Activated naive CD8-positive, alpha-beta T cell treated with anti-CD3 and anti-CD28 coated beads, Interleukin-2, amount 10 ng/mL, durations not matched to agents 7 days and 5 days (primary cell): ENCODE measurements around the gene ZFP57. TPM values are rescaled to one million over a fixed set of nuclear protein-coding genes. Genes with fewer than 3 reads are reported as not detected.

Experiments used
- ATAC-seq: fragments of 150-1000 bp; cut with Tn5 transposase; one replicate; pipeline ENCODE4 v1.10.0; 2021; ENCODE audit warnings: low read depth, moderate library complexity
- POLR2A ChIA-PET: fragments of 350-600 bp; sonication (Branson Sonifier 250); formaldehyde crosslinking; loops from one replicate; lab custom pipeline; 2021; ENCODE audit warnings: antibody characterized with exemption; lab: Charles Lee
- DNase-seq: peaks from one replicate; pipeline ENCODE4 v3.0.0; 2021
- H3K27ac Mint-ChIP-seq: one replicate; pipeline ENCODE4 v1.8.0; 2022; ENCODE audit warnings: mild to moderate bottlenecking, mixed read lengths
- H3K27me3 Mint-ChIP-seq: one replicate; pipeline ENCODE4 v1.8.0; 2022; ENCODE audit warnings: mild to moderate bottlenecking, moderate library complexity, mixed read lengths
- H3K36me3 Mint-ChIP-seq: one replicate; pipeline ENCODE4 v1.8.0; 2021; ENCODE audit warnings: mild to moderate bottlenecking, mixed read lengths
- H3K4me1 Mint-ChIP-seq: one replicate; pipeline ENCODE4 v1.8.0; 2021; ENCODE audit warnings: mixed read lengths
- H3K4me3 Mint-ChIP-seq: one replicate; pipeline ENCODE4 v1.8.0; 2022; ENCODE audit warnings: mild to moderate bottlenecking, moderate library complexity, mixed read lengths
- H3K9me3 Mint-ChIP-seq: one replicate; pipeline ENCODE4 v1.8.0; 2021; ENCODE audit warnings: mixed read lengths
- total RNA-seq, 2 experiments: library from RNA; stranded (reverse); gene quantifications; one replicate each; pipeline ENCODE4 v1.2.3, GENCODE V29; 2021

The ZFP57 gene
- 10 to 100 TPM; 12.3 to 13.5 TPM for total RNA-seq

DNA sequence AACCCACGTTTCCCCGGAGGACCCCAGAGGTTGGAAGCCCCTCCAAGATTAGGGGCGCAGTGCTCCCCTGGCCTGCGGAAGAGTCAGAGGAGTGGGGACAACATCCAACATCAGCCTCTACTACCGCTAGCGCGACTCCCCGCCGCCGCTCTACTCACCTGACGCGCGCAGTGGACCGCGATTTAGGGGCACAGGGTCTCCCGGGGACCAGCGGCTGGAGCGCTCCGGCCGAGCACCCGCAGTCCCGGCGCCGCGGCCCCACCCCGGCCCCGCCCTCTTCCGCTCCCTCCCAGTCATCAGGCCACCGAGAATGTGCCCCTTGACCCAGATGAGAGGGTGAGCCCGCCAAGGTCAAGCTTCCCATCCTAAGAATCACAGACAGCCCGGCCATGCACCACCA, at the start of gene ZFP57:
TSS of gene ZFP57 (minus strand) at position 249 of the 400 bp plus-strand sequence. CDS start 4,149 bp downstream, outside the sequence.
- Mint-ChIP-seq H3K4me3 (peak within 1 kb of the TSS; percentile 91), H3K27me3 (no peaks in the 10 kb centered on the region), H3K4me1 (peaks cover 36% of the 10 kb centered on the region), H3K36me3 (peaks cover 2% of the 10 kb centered on the region), H3K9me3 (no peaks in the 10 kb centered on the region), H3K27ac (peak within 1 kb of the TSS; percentile 72)
- POLR2A ChIA-PET = interaction anchor here (0.7 to 1.7 kb wide), 3 partner anchors 28 to 84 kb away, joined by 3 to 4 read pairs (median 4); no protein-coding TSS in a partner anchor
- DNase-seq (peak; percentile 54), ATAC-seq (peak; percentile 15)

DNA sequence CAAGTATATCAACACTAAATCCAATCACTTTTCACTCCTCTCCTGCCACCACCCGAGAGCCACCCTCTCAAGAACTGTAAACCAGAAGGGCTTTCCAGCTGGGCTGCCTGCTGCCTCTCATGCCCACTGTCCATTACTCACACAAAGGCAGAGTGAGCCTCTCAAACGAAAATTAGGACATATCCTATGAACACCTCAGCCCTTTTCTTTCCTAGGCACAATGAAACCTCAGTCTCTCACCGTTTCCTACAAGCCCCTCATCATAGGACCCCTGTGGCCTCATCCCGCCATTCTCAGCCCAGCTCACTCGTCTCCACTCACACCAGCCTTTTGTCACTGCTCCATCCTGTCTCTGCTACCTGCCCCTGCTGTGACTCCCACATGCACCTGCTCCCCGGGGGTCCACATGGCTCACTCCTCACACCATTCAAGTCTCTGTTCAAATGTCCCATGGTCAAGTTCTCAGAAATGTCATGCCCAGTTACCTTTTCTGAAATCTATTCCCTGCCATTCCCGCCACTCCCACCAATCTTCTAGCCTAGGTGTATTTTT, 49.7 kb upstream of the ZFP57 start:
- no peak overlapping the region for H3K4me3 Mint-ChIP-seq

DNA sequence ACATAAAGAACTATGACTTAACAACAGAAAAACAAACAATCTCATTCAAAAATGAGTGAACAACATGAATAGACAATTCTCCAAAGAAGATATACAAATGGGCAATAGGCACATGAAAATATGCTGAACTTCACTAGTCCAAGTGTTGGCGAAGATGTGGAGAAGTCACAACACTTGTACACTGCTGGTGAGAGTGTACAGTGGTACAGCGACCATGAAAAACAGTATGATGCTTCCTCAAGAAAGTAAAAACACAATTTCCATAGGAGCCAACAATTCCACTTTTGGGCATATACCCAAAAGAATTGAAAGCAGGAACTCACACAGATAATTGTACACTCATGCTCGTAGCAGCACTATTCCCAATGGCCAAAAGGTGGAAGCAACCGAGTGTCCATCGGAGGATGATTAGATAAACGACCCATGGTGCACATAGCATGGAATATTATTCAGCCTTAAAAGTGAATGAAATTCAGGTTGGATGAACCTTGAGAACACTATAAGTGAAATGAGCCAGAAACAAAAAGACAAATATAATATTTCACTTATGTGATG, 48.9 kb upstream of the ZFP57 start:
- Mint-ChIP-seq H3K36me3 (peaks cover 40% of the 10 kb centered on the region), H3K4me3 (no peak overlapping the region)

More for the DNA sequence above, 49.7 kb upstream of the ZFP57 start:
- H3K9me3 Mint-ChIP-seq = no peaks in the 10 kb centered on the region
- ATAC-seq = no peak
- peak overlapping the region; percentile 14 for H3K27ac Mint-ChIP-seq
- peaks cover 37% of the 10 kb centered on the region for H3K36me3 Mint-ChIP-seq
- POLR2A ChIA-PET = interaction anchor here (1.3 kb wide), 2 partner anchors 22 kb away, joined by 3 to 4 read pairs; no protein-coding TSS in a partner anchor
- peaks cover 40% of the 10 kb centered on the region for H3K4me1 Mint-ChIP-seq
- no peak for DNase-seq
- no peaks in the 10 kb centered on the region for H3K27me3 Mint-ChIP-seq

DNA sequence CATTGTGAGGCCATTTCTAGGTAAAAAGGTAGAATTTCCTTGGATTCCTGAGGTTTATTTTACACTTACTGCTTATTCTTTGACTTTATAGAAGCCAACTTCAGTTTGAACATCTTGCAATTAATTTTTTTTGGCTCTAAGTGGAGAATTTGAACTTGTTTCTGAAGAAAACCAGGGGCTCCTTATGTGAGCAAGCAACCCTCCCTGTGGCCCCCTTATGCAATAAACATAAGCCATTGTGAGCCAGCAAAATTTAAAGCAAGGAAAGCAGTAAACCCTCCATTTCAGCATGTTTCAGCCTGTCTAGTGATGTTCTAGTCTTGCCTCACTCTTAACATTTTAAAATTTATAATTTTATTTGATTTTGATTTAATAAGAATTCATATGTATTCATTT, 47.9 kb upstream of the ZFP57 start:
- POLR2A ChIA-PET = interaction anchor here (2.1 kb wide), 1 partner anchor 21 kb away, joined by 7 read pairs; no protein-coding TSS in a partner anchor
- Mint-ChIP-seq H3K27me3 (no peaks in the 10 kb centered on the region), H3K36me3 (peaks cover 48% of the 10 kb centered on the region), H3K27ac (no peak overlapping the region), H3K9me3 (no peaks in the 10 kb centered on the region), H3K4me1 (peaks cover 38% of the 10 kb centered on the region), H3K4me3 (no peak overlapping the region)
- no peak for ATAC-seq
- DNase-seq = no peak

More for the DNA sequence above, 48.9 kb upstream of the ZFP57 start:
- POLR2A ChIA-PET = interaction anchor here (1.3 kb wide), 1 partner anchor 21 kb away, joined by 4 read pairs; no protein-coding TSS in a partner anchor
- Mint-ChIP-seq H3K4me1 (peaks cover 46% of the 10 kb centered on the region), H3K27me3 (no peaks in the 10 kb centered on the region), H3K9me3 (no peaks in the 10 kb centered on the region), H3K27ac (no peak overlapping the region)
- DNase-seq = no peak
- no peak for ATAC-seq

DNA sequence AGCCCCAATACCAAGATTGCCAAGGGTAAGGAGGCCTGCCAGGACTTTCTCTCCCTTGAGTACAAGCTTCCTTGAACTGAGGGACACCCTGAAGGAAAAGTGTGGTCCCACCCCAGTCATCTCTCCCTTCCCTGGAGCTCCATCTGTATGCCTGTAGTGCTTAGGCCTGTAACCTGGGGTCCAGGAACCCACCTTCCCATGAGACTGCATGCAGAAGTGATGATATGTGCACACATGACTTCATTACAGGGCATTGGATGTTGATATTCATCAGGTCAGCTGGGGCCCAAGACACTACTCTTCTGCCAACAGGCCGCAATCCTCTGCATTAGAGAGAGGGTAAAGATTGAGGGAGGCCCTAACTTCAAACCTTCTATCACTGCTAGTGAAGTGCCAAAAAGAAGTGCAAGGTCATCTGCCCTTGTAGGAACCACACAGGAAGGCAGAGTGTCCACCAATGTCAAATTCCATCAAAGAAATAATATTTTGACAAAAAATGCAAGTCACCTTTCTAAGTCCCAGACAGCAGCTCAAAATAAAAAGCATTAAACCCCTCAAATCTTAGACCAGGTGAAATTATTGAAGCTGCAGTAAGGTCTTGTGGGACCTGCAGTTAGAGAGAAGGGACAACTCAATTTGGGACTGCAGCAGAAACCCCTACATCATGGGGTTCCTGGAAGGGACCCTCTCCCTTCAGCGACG, 47.4 kb upstream of the ZFP57 start:
- ATAC-seq (no peak), DNase-seq (no peak)
- Mint-ChIP-seq H3K27ac (peak overlapping the region; percentile 57), H3K36me3 (peaks cover 48% of the 10 kb centered on the region), H3K27me3 (no peaks in the 10 kb centered on the region), H3K9me3 (no peaks in the 10 kb centered on the region), H3K4me1 (peaks cover 37% of the 10 kb centered on the region), H3K4me3 (no peak overlapping the region)
- POLR2A ChIA-PET = interaction anchor here (1.2 to 3.2 kb wide), 5 partner anchors 16 to 24 kb away, joined by 3 to 17 read pairs (median 7); no protein-coding TSS in a partner anchor

DNA sequence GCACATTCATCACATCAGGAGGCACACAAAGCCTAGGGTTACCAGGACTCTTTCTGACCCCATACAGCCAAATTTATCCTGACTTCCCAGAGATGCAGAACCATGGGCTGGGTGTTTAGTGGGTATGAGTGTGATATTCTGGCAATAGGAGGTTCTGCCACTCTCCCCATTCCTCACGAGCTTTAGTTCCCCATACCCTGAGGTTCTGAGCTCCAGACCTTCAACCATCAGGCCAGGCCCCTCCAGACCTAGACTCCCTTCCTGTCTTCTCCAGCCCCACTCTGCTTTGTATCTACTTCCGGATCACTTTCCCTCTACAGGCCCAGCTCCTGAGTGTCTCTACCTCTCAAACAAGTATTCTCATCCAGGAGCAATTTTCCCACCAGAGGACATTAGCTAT, 46.7 kb upstream of the ZFP57 start:
- peaks cover 37% of the 10 kb centered on the region for H3K4me1 Mint-ChIP-seq
- H3K4me3 Mint-ChIP-seq = no peak overlapping the region
- H3K27me3 Mint-ChIP-seq = no peaks in the 10 kb centered on the region
- H3K9me3 Mint-ChIP-seq = no peaks in the 10 kb centered on the region
- ATAC-seq (no peak), DNase-seq (no peak)
- peaks cover 48% of the 10 kb centered on the region for H3K36me3 Mint-ChIP-seq
- H3K27ac Mint-ChIP-seq = peak overlapping the region; percentile 43
- POLR2A ChIA-PET = interaction anchor here (1.2 to 3.2 kb wide), 5 partner anchors 16 to 25 kb away, joined by 3 to 17 read pairs (median 7); no protein-coding TSS in a partner anchor

DNA sequence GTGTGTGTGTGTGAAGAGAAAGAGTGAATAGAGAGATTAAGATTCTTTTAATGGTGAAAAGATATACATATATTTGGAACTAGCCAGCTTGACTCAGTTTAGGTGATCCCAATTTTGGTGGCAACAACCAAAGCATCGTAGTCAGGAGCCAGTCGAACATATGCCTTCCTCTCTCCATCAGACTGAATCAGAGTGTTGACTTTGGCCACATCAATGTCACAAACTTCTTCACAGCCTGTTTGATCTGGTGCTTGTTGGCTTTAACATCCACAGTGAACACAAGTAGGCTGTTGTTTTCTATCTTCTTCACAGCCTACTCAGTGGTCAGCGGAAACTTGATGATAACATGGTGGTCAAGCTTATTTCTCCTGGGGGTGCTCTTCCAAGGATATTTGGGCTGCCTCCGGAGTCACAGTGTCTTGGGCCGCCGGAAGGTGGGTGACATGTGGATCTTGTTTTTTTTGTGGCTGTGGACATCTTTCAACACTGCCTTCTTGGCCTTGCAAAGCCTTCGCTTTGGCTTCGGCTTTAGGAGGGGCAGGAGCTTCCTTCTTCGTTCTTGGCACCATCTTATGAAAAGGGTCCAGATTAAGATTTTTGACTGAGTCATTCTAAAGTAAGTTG, 45.7 kb upstream of the ZFP57 start:
- H3K27ac Mint-ChIP-seq = peak overlapping the region; percentile 12
- peaks cover 46% of the 10 kb centered on the region for H3K36me3 Mint-ChIP-seq
- ATAC-seq = no peak
- DNase-seq = no peak
- peak overlapping the region; percentile 49 for H3K4me3 Mint-ChIP-seq
- H3K9me3 Mint-ChIP-seq = no peaks in the 10 kb centered on the region
- POLR2A ChIA-PET = interaction anchor here (1.2 to 3.2 kb wide), 3 partner anchors 9 to 26 kb away, joined by 4 to 17 read pairs (median 8); no protein-coding TSS in a partner anchor
- H3K4me1 Mint-ChIP-seq = peaks cover 43% of the 10 kb centered on the region
- H3K27me3 Mint-ChIP-seq = no peaks in the 10 kb centered on the region

DNA sequence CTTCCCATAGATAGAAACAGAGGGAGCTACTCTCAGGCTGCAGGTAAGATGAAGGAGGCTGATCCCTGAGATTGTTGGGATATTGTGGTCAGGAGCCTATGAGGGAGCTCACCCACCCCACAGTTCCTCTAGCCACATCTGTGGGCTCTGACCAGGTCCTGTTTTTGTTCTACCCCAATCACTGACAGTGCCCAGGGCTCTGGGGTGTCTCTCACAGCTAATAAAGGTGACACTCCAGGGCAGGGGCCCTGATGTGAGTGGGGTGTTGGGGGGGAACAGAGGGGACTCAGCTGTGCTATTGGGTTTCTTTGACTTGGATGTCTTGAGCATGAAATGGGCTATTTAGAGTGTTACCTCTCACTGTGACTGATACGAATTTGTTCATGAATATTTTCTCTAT, 45.0 kb upstream of the ZFP57 start:
- Mint-ChIP-seq H3K27me3 (no peaks in the 10 kb centered on the region), H3K27ac (peak overlapping the region; percentile 26), H3K4me3 (peak overlapping the region; percentile 94), H3K9me3 (no peaks in the 10 kb centered on the region), H3K36me3 (peaks cover 46% of the 10 kb centered on the region), H3K4me1 (peaks cover 45% of the 10 kb centered on the region)
- POLR2A ChIA-PET = interaction anchor here (0.6 to 3.2 kb wide), 4 partner anchors 10 to 28 kb away, joined by 4 to 17 read pairs (median 6); no protein-coding TSS in a partner anchor
- DNase-seq (no peak), ATAC-seq (no peak)

DNA sequence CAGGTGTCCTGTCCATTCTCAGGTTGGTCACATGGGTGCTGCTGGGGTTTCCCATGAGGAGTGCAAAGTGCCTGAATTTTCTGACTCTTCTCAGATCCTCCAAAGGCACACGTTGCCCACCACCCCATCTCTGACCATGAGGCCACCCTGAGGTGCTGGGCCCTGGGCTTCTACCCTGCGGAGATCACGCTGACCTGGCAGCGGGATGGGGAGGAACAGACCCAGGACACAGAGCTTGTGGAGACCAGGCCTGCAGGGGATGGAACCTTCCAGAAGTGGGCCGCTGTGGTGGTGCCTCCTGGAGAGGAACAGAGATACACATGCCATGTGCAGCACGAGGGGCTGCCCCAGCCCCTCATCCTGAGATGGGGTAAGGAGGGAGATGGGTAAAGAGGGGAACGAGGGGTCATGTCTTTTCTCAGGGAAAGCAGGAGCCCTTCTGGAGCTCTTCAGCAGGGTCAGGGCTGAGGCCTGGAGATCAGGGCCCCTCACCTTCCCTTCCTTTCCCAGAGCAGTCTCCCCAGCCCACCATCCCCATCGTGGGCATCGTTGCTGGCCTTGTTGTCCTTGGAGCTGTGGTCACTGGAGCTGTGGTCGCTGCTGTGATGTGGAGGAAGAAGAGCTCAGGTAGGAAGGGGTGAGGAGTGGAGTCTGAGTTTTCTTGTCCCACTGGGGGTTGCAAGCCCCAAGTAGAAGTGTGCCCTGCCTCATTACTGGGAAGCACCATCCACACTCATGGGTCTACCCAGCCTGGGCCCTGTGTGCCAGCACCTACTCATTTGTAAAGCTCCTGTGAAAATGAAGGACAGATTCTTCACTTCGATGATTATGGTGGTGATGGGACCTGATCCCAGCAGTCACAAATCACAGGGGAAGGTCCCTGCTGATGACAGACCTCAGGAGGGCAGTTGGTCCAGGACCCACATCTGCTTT, 44.3 kb upstream of the ZFP57 start:
- Mint-ChIP-seq H3K9me3 (no peaks in the 10 kb centered on the region), H3K27ac (peak overlapping the region; percentile 86), H3K4me3 (peak overlapping the region; percentile 94), H3K4me1 (peaks cover 41% of the 10 kb centered on the region), H3K36me3 (peaks cover 46% of the 10 kb centered on the region), H3K27me3 (no peaks in the 10 kb centered on the region)
- POLR2A ChIA-PET = interaction anchor here (0.6 to 3.2 kb wide), 4 partner anchors 9 to 29 kb away, joined by 3 to 17 read pairs (median 6); no protein-coding TSS in a partner anchor
- ATAC-seq (no peak), DNase-seq (no peak)

DNA sequence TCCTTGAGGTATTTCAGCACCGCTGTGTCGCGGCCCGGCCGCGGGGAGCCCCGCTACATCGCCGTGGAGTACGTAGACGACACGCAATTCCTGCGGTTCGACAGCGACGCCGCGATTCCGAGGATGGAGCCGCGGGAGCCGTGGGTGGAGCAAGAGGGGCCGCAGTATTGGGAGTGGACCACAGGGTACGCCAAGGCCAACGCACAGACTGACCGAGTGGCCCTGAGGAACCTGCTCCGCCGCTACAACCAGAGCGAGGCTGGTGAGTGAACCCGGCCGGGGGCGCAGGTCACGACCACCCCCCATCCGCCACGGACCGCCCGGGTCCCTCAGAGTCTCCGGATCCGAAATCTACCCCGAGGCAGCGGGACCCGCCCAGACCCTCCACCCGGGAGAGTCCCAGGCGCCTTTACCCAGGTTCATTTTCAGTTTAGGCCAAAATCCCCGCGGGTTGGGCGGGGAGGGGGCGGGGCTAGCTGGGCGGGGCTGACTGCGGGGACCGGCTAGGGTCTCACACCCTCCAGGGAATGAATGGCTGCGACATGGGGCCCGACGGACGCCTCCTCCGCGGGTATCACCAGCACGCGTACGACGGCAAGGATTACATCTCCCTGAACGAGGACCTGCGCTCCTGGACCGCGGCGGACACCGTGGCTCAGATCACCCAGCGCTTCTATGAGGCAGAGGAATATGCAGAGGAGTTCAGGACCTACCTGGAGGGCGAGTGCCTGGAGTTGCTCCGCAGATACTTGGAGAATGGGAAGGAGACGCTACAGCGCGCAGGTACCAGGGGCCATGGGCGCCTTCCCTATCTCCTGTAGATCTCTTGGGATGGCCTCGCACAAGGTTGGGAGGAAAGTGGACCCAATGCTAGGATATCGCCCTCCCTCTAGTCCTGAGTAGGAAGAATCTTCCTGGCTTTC, 43.0 kb upstream of the ZFP57 start:
- H3K27me3 Mint-ChIP-seq = no peaks in the 10 kb centered on the region
- DNase-seq (peak; percentile 73), ATAC-seq (peak; percentile 45)
- peaks cover 43% of the 10 kb centered on the region for H3K36me3 Mint-ChIP-seq
- H3K9me3 Mint-ChIP-seq = no peaks in the 10 kb centered on the region
- peak overlapping the region; percentile 94 for H3K4me3 Mint-ChIP-seq
- peak overlapping the region; percentile 86 for H3K27ac Mint-ChIP-seq
- POLR2A ChIA-PET = no interaction called here
- peaks cover 41% of the 10 kb centered on the region for H3K4me1 Mint-ChIP-seq

DNA sequence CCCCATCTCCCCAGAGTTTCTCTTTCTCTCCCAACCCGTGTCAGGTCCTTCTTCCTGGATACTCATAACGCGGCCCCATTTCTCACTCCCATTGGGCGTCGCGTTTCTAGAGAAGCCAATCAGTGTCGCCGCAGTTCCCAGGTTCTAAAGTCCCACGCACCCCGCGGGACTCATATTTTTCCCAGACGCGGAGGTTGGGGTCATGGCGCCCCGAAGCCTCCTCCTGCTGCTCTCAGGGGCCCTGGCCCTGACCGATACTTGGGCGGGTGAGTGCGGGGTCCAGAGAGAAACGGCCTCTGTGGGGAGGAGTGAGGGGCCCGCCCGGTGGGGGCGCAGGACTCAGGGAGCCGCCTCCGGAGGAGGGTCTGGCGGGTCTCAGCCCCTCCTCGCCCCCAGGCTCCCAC, 42.3 kb upstream of the ZFP57 start, which contains the start of gene HLA-F:
TSS of gene HLA-F (plus strand) at position 173 of the 404 bp plus-strand sequence. CDS start at position 203, 30 bp downstream.
- ATAC-seq (peak; percentile 81), DNase-seq (peak; percentile 76)
- peak within 1 kb of the TSS; percentile 86 for H3K27ac Mint-ChIP-seq
- H3K9me3 Mint-ChIP-seq = no peaks in the 10 kb centered on the region
- POLR2A ChIA-PET = interaction anchor here (1.3 to 1.8 kb wide), 3 partner anchors 14 to 26 kb away, joined by 6 to 9 read pairs (median 6); no protein-coding TSS in a partner anchor
- peak within 1 kb of the TSS; percentile 94 for H3K4me3 Mint-ChIP-seq
- peaks cover 40% of the 10 kb centered on the region for H3K4me1 Mint-ChIP-seq
- peaks cover 41% of the 10 kb centered on the region for H3K36me3 Mint-ChIP-seq
- no peaks in the 10 kb centered on the region for H3K27me3 Mint-ChIP-seq
